K562 (cell line): ENCODE results near the gene NDOR1. TPM values are rescaled to one million over a fixed set of nuclear protein-coding genes. Genes with fewer than 3 reads are reported as not detected.

Source experiments
- ATAC-seq: fragments of 200-7000 bp; cut with Tn5 transposase; 3 replicates; pipeline ENCODE4 v1.9.1; 2020; ENCODE audit warnings: moderate library complexity
- BruUV-seq: library from RNA; stranded (reverse); fragments of 400-500 nt; replicated peaks from 2 replicates; lab custom pipeline; 2021; lab: Mats Ljungman, UMichigan
- CTCF ChIA-PET: fragments of 300-600 bp; formaldehyde crosslinking; extraction: SDS; loops from one replicate; lab custom pipeline; 2021; ENCODE audit warnings: low intra/inter-chr PET ratio; lab: Yijun Ruan, JAX
- POLR2A ChIA-PET: fragments of 300-600, 350-650 bp; sonication (Branson Sonifier 250); formaldehyde crosslinking; extraction: SDS; loops from one replicate; lab custom pipeline; 2021; ENCODE audit warnings: antibody characterized with exemption, inconsistent platforms; lab: Yijun Ruan, JAX
- DNase-seq, 4 experiments: peaks; one replicate each; pipeline versions ENCODE4 v3.0.0 to v3.0.0-alpha.2; 2011 to 2018; ENCODE audit warnings: low spot score in 3 of 4, mixed read lengths in 3 of 4; ENCODE audit errors: extremely low read depth in 1 of 4
- FAIRE-seq: peaks from 2 replicates; lab custom pipeline; 2011; peaks lifted over from hg19 to GRCh38; lab: Jason Lieb, UNC
- H2AFZ ChIP-seq: 2 replicates; pipeline ENCODE4 v1.6.0; 2011; ENCODE audit warnings: low read depth, low read length, control low read depth, inconsistent platforms
- H3K27ac ChIP-seq: fragments of 200-600 bp; 3 replicates; pipeline ENCODE4 v1.8.0; 2011; ENCODE audit warnings: low read depth, mild to moderate bottlenecking, control low read depth, inconsistent platforms, low read length, moderate library complexity, mixed read lengths; ENCODE audit errors: extremely low read depth
- H3K27me3 ChIP-seq, 2 experiments: fragments of 300-600 bp in 1 of 2; 2 replicates in 1 of 2; 3 replicates in 1 of 2; pipeline versions ENCODE4 v1.6.0 to v1.8.0; 2011; ENCODE audit warnings: inconsistent platforms in 2 of 2, low read length in 2 of 2, mild to moderate bottlenecking in 1 of 2, mixed read lengths in 1 of 2, moderate library complexity in 1 of 2; ENCODE audit not compliant: control insufficient read depth in 2 of 2, insufficient read depth in 2 of 2
- H3K36me3 ChIP-seq: fragments of 300-600 bp; 3 replicates; pipeline ENCODE4 v1.8.0; 2011; ENCODE audit warnings: mild to moderate bottlenecking, low read length, inconsistent platforms; ENCODE audit not compliant: control insufficient read depth, insufficient read depth
- H3K4me1 ChIP-seq, 2 experiments: fragments of 200-600 bp in 1 of 2; replicated peaks in 1 of 2; 2 replicates in 1 of 2; 3 replicates in 1 of 2; pipeline versions ENCODE4 v1.5.1 to v1.8.0; 2011; ENCODE audit warnings: inconsistent platforms in 2 of 2, low read length in 2 of 2, mild to moderate bottlenecking in 1 of 2, mixed read lengths in 1 of 2, moderate library complexity in 1 of 2; ENCODE audit not compliant: control insufficient read depth in 2 of 2, insufficient read depth in 2 of 2
- H3K4me2 ChIP-seq: 2 replicates; pipeline ENCODE4 v1.6.1; 2011; ENCODE audit warnings: low read length, control low read depth, inconsistent platforms, mixed read lengths; ENCODE audit not compliant: insufficient read depth
- H3K4me3 ChIP-seq: fragments of 200-600 bp; sonication (generic), shearing (Covaris generic); 2 replicates; pipeline ENCODE4 v1.5.1; 2016; ENCODE audit warnings: control low read depth, inconsistent platforms
- H3K79me2 ChIP-seq: fragments of 200-600 bp; 3 replicates; pipeline ENCODE4 v1.8.0; 2011; ENCODE audit warnings: low read length, inconsistent platforms; ENCODE audit not compliant: control insufficient read depth, insufficient read depth
- H3K9ac ChIP-seq, 2 experiments: 2 replicates each; pipeline versions ENCODE4 v1.6.0 to v1.6.1; 2011; ENCODE audit warnings: low read depth in 2 of 2, low read length in 2 of 2, control low read depth in 1 of 2, inconsistent platforms in 1 of 2, mild to moderate bottlenecking in 1 of 2, mixed read lengths in 1 of 2; ENCODE audit not compliant: insufficient read depth in 1 of 2
- H3K9me1 ChIP-seq: one replicate; pipeline ENCODE4 v1.6.0; 2011; ENCODE audit warnings: inconsistent platforms, mild to moderate bottlenecking, low read length, moderate library complexity; ENCODE audit not compliant: control insufficient read depth, insufficient read depth
- H3K9me3 ChIP-seq: replicated peaks from 2 replicates; pipeline ENCODE4 v1.5.1; 2011; ENCODE audit warnings: low read depth, low read length, inconsistent platforms; ENCODE audit not compliant: control insufficient read depth, insufficient read depth
- H4K20me1 ChIP-seq: replicated peaks from 2 replicates; pipeline ENCODE4 v1.6.1; 2011; ENCODE audit warnings: low read length, inconsistent platforms, mixed read lengths; ENCODE audit not compliant: control insufficient read depth, insufficient read depth
- BRF2 ChIP-seq: IDR thresholded peaks from 3 replicates; pipeline ENCODE4 v1.6.1; 2011; ENCODE audit warnings: borderline replicate concordance, mild to moderate bottlenecking; ENCODE audit not compliant: insufficient read length, insufficient read depth
- CBX1 ChIP-seq: sonication (generic); IDR thresholded peaks from 2 replicates; pipeline ENCODE4 v1.6.1; 2016; ENCODE audit warnings: antibody characterized with exemption, low read depth, mild to moderate bottlenecking
- ELK1 ChIP-seq: sonication (generic); formaldehyde crosslinking; IDR thresholded peaks from 2 replicates; pipeline ENCODE4 v1.8.1; 2022; ENCODE audit warnings: missing genetic modification reagents
- GABPB2 ChIP-seq: fragments of 250-450 bp; sonication (Bioruptor Pico); conservative IDR thresholded peaks from 2 replicates; pipeline ENCODE4 v1.5.1; 2021; ENCODE audit warnings: mild to moderate bottlenecking
- HBP1 ChIP-seq: fragments of 450-650 bp; formaldehyde crosslinking; IDR thresholded peaks from 2 replicates; pipeline ENCODE4 v1.4.0; 2022; ENCODE audit warnings: missing genetic modification characterization
- IFI16 ChIP-seq: fragments of 250-450 bp; sonication (Bioruptor Pico); IDR thresholded peaks from 2 replicates; pipeline ENCODE4 v2.1.2; 2022; ENCODE audit warnings: mild to moderate bottlenecking, inconsistent platforms
- NFYB ChIP-seq: IDR thresholded peaks from 2 replicates; pipeline ENCODE4 v1.6.1; 2011; ENCODE audit warnings: mild to moderate bottlenecking, moderate library complexity; ENCODE audit not compliant: insufficient read length; ENCODE audit errors: extremely low read depth
- NR4A1 ChIP-seq, 2 experiments: fragments of 250-450 bp in 1 of 2; fragments of 450-650 bp in 1 of 2; sonication (Bioruptor Pico) in 1 of 2; IDR thresholded peaks; 2 replicates each; pipeline versions ENCODE4 v1.4.0 to v1.6.1; 2016 to 2020; ENCODE audit warnings: mild to moderate bottlenecking in 2 of 2, missing compliant biosample characterization in 1 of 2, missing genetic modification characterization in 1 of 2, moderate library complexity in 1 of 2
- PML ChIP-seq: IDR thresholded peaks from 2 replicates; pipeline ENCODE4 v1.6.1; 2012; ENCODE audit warnings: low read length, inconsistent platforms
- RFX7 ChIP-seq: fragments of 250-450 bp; sonication (Bioruptor Pico); IDR thresholded peaks from 2 replicates; pipeline ENCODE4 v1.5.1; 2021; ENCODE audit warnings: mild to moderate bottlenecking
- SIN3A ChIP-seq, 2 experiments: fragments of 150-350 bp in 1 of 2; IDR thresholded peaks; 2 replicates each; pipeline ENCODE4 v1.6.1; 2011 to 2016; ENCODE audit warnings: borderline replicate concordance in 2 of 2, low read depth in 2 of 2, low read length in 2 of 2, mild to moderate bottlenecking in 2 of 2, moderate library complexity in 2 of 2; ENCODE audit not compliant: control insufficient read depth in 1 of 2
- SMAD3 ChIP-seq: fragments of 450-650 bp; formaldehyde crosslinking; conservative IDR thresholded peaks from 2 replicates; pipeline ENCODE4 v1.4.0; 2020; ENCODE audit warnings: mild to moderate bottlenecking
- SP2 ChIP-seq: IDR thresholded peaks from 2 replicates; pipeline ENCODE4 v1.6.1; 2011; ENCODE audit warnings: mild to moderate bottlenecking, low read depth, low read length, moderate library complexity; ENCODE audit not compliant: poor library complexity, severe bottlenecking; ENCODE audit errors: extremely low read depth
- ZC3H4 ChIP-seq: sonication (generic); formaldehyde crosslinking; IDR thresholded peaks from 2 replicates; pipeline ENCODE4 v1.9.0; 2021; ENCODE audit warnings: missing genetic modification reagents, borderline replicate concordance
- ZFPM2 ChIP-seq: fragments of 250-450 bp; sonication (Bioruptor Pico); IDR thresholded peaks from 2 replicates; pipeline ENCODE4 v1.5.1; 2022; ENCODE audit warnings: mild to moderate bottlenecking
- ZNF184 ChIP-seq: sonication (generic); formaldehyde crosslinking; IDR thresholded peaks from 2 replicates; pipeline ENCODE4 v1.5.0; 2020; ENCODE audit warnings: missing genetic modification reagents
- WGBS: fragments of 100-300 bp; shearing (Covaris generic); methylation state at CpG from one replicate; pipeline ENCODE4 v1.1.6; 2016; ENCODE audit warnings: low coverage, mixed read lengths; ENCODE audit not compliant: insufficient coverage; ENCODE audit errors: missing lambda C conversion rate; 5-methylcytosine and 5-hydroxymethylcytosine counted together
- in situ Hi-C: fragments of 300-500 bp; cut with MboI; formaldehyde crosslinking; loops from 4 replicates; pipeline ENCODE4 v1.15.0; 2018; ENCODE audit warnings: inconsistent platforms, mixed read lengths
- intact Hi-C: fragments of 100-400 bp; cut with micrococcal nuclease; formaldehyde crosslinking; loops from 2 replicates; pipeline ENCODE4 v1.14.2; 2022
- polyA plus RNA-seq, 8 experiments: library from polyadenylated mRNA; depleted of rRNA in 4 of 8; stranded (reverse) in 5 of 8; unstranded in 3 of 8; fragments of >200 nt; fragmentation: Nextera tagmentation in 2 of 8; fragmentation: Illumina TruSeq in 1 of 8; extraction: Ambion mirVana in 2 of 8; extraction: Trizol in 1 of 8; gene quantifications; 2 replicates each; pipeline versions ENCODE4 v1.2.1 to v1.2.3, GENCODE V29; 2011 to 2014; ENCODE audit warnings: inconsistent platforms in 1 of 8, missing spikeins in 1 of 8
- total RNA-seq, 7 experiments: library from RNA; depleted of rRNA in 6 of 7; stranded (reverse); fragments of >200 nt in 6 of 7; fragmentation: Illumina TruSeq in 2 of 7; extraction: Trizol in 2 of 7; gene quantifications; 2 replicates each; pipeline versions ENCODE4 v1.2.1 to v1.2.3, GENCODE V29; 2011 to 2021; ENCODE audit warnings: low replicate concordance in 1 of 7

Gene NDOR1
- total and polyA plus RNA-seq, 9 of the 15 experiments (the other 6 are each of a cell fraction or from before 2014, with no cell fraction given), result 0.06 to 36.9 (median 6.9) TPM

- Histone ChIP-seq H3K9ac (peak overlapping the region; percentile 85 to 97), H3K9me3 (no peaks in the 10 kb centered on the region), H3K4me2 (peak overlapping the region; percentile 92), H3K27ac (peak overlapping the region; percentile 83), H3K79me2 (peaks cover 7% of the 10 kb centered on the region; the same call in 2 of the 3 replicates), H4K20me1 (no peaks in the 10 kb centered on the region), H3K27me3 (no peaks in the 10 kb centered on the region), H3K4me3 (peak overlapping the region; percentile 85), H3K4me1 (peaks cover 28 to 95% of the 10 kb centered on the region in 2 experiments), H2AFZ (peak overlapping the region; percentile 89), H3K9me1 (no peaks in the 10 kb centered on the region), H3K36me3 (peaks cover 7% of the 10 kb centered on the region; the same call in 1 of the 3 replicates)
- FAIRE-seq (peak; percentile 99), ATAC-seq (peak; percentile 84), DNase-seq (peak; percentile 94 to 99 (median 96))
- 3% methylated on average over 37 of the region's 63 CpGs for WGBS
- ChIA-PET POLR2A (interaction anchor here (0.6 to 2.1 kb wide), 12 partner anchors 13 to 177 kb away, joined by 3 to 12 read pairs (median 4); partner anchors contain the start of genes SAPCD2, TPRN and TUBB4B), CTCF (interaction anchor here (0.6 to 1.0 kb wide), 2 partner anchors 169 to 436 kb away, joined by 4 read pairs; no protein-coding TSS in a partner anchor)
- in situ Hi-C loops (no loop called here), intact Hi-C loops (no loop called here)
- BruUV-seq, result no TSS peak
- TF ChIP-seq HBP1 (CRISPR knock-in tag), result no peak
- 0 out of 2 replicates have a peak, but pooled peaks have one; percentile 31 for TF ChIP-seq ZFPM2 (CRISPR knock-in tag)
- TF ChIP-seq GABPB2 (CRISPR knock-in tag), result no peak
- TF ChIP-seq PML, result peak; percentile 51; the same call in 1 of the 2 replicates
- TF ChIP-seq NR4A1 (CRISPR knock-in tag; IDR thresholded peaks at IDR 0.05), result no peak
- no peak for TF ChIP-seq NR4A1 (tag; IDR thresholded peaks at IDR 0.05)
- no peak for TF ChIP-seq IFI16 (CRISPR knock-in tag)
- TF ChIP-seq ZC3H4 (CRISPR knock-in tag), result no peak
- TF ChIP-seq RFX7 (CRISPR knock-in tag), result no peak
- TF ChIP-seq SIN3A (IDR thresholded peaks at IDR 0.05; ENCODE audit: borderline replicate concordance in 2 of 2, control insufficient read depth in 1 of 2, low read depth in 2 of 2, low read length in 2 of 2), result no peak
- peak; percentile 5 for TF ChIP-seq NFYB
- TF ChIP-seq ZNF184 (CRISPR knock-in tag), result no peak
- no peak for TF ChIP-seq CBX1
- no peak for TF ChIP-seq SMAD3 (CRISPR knock-in tag)
- TF ChIP-seq BRF2, result no peak
- no peak for TF ChIP-seq ELK1 (CRISPR knock-in tag)
- TF ChIP-seq SP2, result peak; percentile 56
These were observed 17.8 kb downstream of the NDOR1 start for GRCh38 chr9:137223078-137223970.
